Right lobe of liver (tissue), 6 donors: ENCODE measurements around the gene EREG. TPM values are rescaled to one million over a fixed set of nuclear protein-coding genes. Genes with fewer than 3 reads are reported as not detected.

ENCODE experiments used
- ATAC-seq, 4 donors: fragments of 200-7000 bp; cut with Tn5 transposase; one replicate each; pipeline ENCODE4 v1.9.1; 2020; ENCODE audit warnings: mild to moderate bottlenecking in 4 of 4, moderate library complexity in 4 of 4
- DNase-seq, 3 donors: peaks; one replicate each; pipeline ENCODE4 v3.0.0-alpha.2; 2020
- H3K27ac ChIP-seq, 3 donors: fragments of 200-600 bp; one replicate each; pipeline ENCODE4 v1.8.0; 2022
- H3K27me3 ChIP-seq, 2 donors: fragments of 200-600 bp; one replicate each; pipeline ENCODE4 v1.8.0; 2022
- H3K36me3 ChIP-seq, 4 donors: fragments of 200-600 bp; sonication (generic) in 1 of 4; one replicate each; pipeline versions ENCODE4 v1.5.1 to v1.8.0; 2017 to 2022; ENCODE audit warnings: control low read depth in 1 of 4
- H3K4me1 ChIP-seq, 4 donors: fragments of 200-600 bp; sonication (generic) in 1 of 4; one replicate each; pipeline versions ENCODE4 v1.5.1 to v1.8.0; 2017 to 2022; ENCODE audit warnings: control low read depth in 1 of 4
- H3K4me3 ChIP-seq, 3 donors: fragments of 200-600 bp; one replicate each; pipeline ENCODE4 v1.8.0; 2022
- H3K9me3 ChIP-seq, 4 donors: fragments of 200-600 bp; sonication (generic) in 1 of 4; one replicate each; pipeline versions ENCODE4 v1.5.1 to v1.8.0; 2017 to 2022; ENCODE audit warnings: control low read depth in 1 of 4
- CTCF ChIP-seq, 4 donors: fragments of 200-600 bp in 3 of 4; fragments of 450-650 bp in 1 of 4; IDR thresholded peaks; one replicate each; pipeline versions ENCODE4 v1.5.1 to v1.8.0; 2016 to 2022; ENCODE audit warnings: antibody characterized with exemption in 4 of 4, mild to moderate bottlenecking in 2 of 4
- POLR2A ChIP-seq: fragments of 450-650 bp; IDR thresholded peaks from one replicate; pipeline ENCODE4 v1.6.1; 2017; ENCODE audit warnings: antibody characterized with exemption, mild to moderate bottlenecking
- WGBS: methylation state at CpG from one replicate; pipeline ENCODE4 v1.1.6; 2018; ENCODE audit warnings: low coverage, low lambda C conversion rate; ENCODE audit not compliant: insufficient coverage; ENCODE audit errors: missing lambda C conversion rate; 5-methylcytosine and 5-hydroxymethylcytosine counted together
- intact Hi-C, 2 donors: fragments of 100-400 bp; cut with DNase I; formaldehyde crosslinking; loops; one replicate each; pipeline versions ENCODE4 v1.11.2 to v1.14.1; 2022
- total RNA-seq, 6 experiments: library from RNA; depleted of rRNA in 2 of 6; stranded (reverse); fragments of >200 nt in 2 of 6; fragmentation: NEBNext Ultra II Directional in 3 of 6; extraction: Animal tissue kit (Norgen Biotek cat#: 25700) in 3 of 6; gene quantifications; one replicate each; pipeline versions ENCODE4 v1.1.0 to v1.2.4, GENCODE V29; 2016 to 2023
- donor health status: DM: no; HTN: yes; CAD: no.
- donor health status: DM: no; HTN: no; CAD: no.
- donor health status: DM: no; HTN: no; CAD: no.
- donor health status: DM: no; HTN: yes; CAD: no.
- donor health status: DM: no; HTN: yes; CAD: no.

EREG gene
- total RNA-seq, 6 experiments from 2014 or later = 0.11 to 0.50 TPM; not detected in 4

GRCh38 chr4:74433541-74434172, 68.7 kb downstream of the EREG start:
- Histone ChIP-seq H3K9me3 (no peaks in the 10 kb centered on the region), H3K27ac (no peak overlapping the region), H3K4me1 (no peaks in the 10 kb centered on the region), H3K4me3 (no peak overlapping the region), H3K27me3 (no peaks in the 10 kb centered on the region), H3K36me3 (no peaks in the 10 kb centered on the region)
- 57% methylated on average over 6 of the region's 7 CpGs for WGBS
- intact Hi-C loops = no loop called here
- TF ChIP-seq CTCF (IDR thresholded peaks at IDR 0.05) (no peak), POLR2A (no peak)
- ATAC-seq (no peak), DNase-seq (no peak)

GRCh38 chr4:74435296-74435695, 70.4 kb downstream of the EREG start:
- no peak overlapping the region for H3K4me3 ChIP-seq
- ATAC-seq (no peak), DNase-seq (no peak)
- H3K36me3 ChIP-seq = no peaks in the 10 kb centered on the region
- no peaks in the 10 kb centered on the region for H3K27me3 ChIP-seq
- intact Hi-C loops = no loop called here
- no peaks in the 10 kb centered on the region for H3K4me1 ChIP-seq
- WGBS = 82% methylated on average over 1 of the region's 1 CpG
- H3K9me3 ChIP-seq = no peaks in the 10 kb centered on the region
- H3K27ac ChIP-seq = no peak overlapping the region
- no peak for TF ChIP-seq CTCF (IDR thresholded peaks at IDR 0.05)
- TF ChIP-seq POLR2A = no peak

GRCh38 chr4:74437866-74438265, 72.9 kb downstream of the EREG start:
- Histone ChIP-seq H3K4me3 (no peak overlapping the region), H3K4me1 (no peaks in the 10 kb centered on the region), H3K9me3 (no peaks in the 10 kb centered on the region), H3K27me3 (no peaks in the 10 kb centered on the region), H3K36me3 (no peaks in the 10 kb centered on the region), H3K27ac (no peak overlapping the region)
- ATAC-seq = no peak
- intact Hi-C loops = no loop called here
- 63% methylated on average over 3 of the region's 3 CpGs for WGBS
- no peak for DNase-seq
- no peak for TF ChIP-seq POLR2A
- no peak for TF ChIP-seq CTCF (IDR thresholded peaks at IDR 0.05)

Other genes with a start within 250 kb of the EREG start
- 10 to 100 TPM; 18.8 to 45.5 (median 26.5) TPM for gene MTHFD2L, start 207.0 kb upstream of the EREG start, total RNA-seq
- gene EPGN, start 56.7 kb upstream of the EREG start, total RNA-seq = not detected
- gene AREG, start 80.0 kb downstream of the EREG start, total RNA-seq = 1 to 10 TPM in 1 of 6 experiments, under 1 TPM in 2, not detected in 3; 0.24 to 2.7 (median 0.39) TPM